Activated CD8-positive, alpha-beta memory T cell treated with anti-CD3 and anti-CD28 coated beads for 48 hours (primary cell): ENCODE results near the gene IL1RL2.

Experiments
- DNase-seq, 3 experiments: peaks; one replicate each; pipeline ENCODE4 v3.0.0-alpha.2; 2020; ENCODE audit warnings: low read depth in 2 of 3, low spot score in 2 of 3

Gene IL1RL2

GRCh38 chr2:102193074-102193473, 6.3 kb downstream of the IL1RL2 start:
- no peak for DNase-seq

GRCh38 chr2:102194609-102195268, 7.9 kb downstream of the IL1RL2 start:
- DNase-seq = no peak

DNA sequence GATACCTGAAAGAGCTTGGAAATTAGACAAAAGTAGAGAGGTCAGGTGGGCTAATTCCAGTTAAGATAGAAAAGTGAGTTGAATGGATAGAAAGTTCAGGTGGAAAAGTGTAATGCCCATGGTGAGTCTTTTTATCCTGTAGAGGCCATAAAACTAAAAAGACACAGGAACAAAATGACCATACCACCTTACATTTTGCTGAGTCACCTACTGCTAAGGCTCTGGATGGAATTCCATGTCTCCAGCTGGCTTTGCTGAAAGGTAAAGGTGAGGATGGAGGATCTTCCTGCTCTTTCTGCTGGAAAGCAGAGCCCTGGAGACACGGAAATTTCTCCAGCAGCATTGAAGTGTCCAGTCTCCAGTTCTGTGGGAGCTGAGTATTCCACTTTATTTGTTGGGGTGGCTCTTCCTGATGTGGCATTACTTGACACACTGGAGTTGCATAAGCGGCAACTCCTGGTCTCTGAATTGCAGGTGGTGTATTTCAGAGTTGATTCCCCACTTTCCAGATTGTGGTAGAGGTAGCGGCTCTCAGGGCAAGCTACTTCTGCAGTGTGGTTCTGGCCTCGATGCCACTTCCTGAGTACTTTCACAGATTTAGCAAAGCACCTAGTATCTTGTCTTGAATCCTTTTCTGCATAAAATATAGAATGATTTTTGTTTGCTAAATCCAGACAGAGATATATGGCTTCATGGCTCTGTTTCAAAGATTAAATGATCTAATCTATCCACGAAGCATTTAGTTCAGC, 10.7 kb downstream of the IL1RL2 start:
- no peak for DNase-seq

GRCh38 chr2:102200539-102200938, 13.7 kb downstream of the IL1RL2 start:
- no peak for DNase-seq

GRCh38 chr2:102204638-102205037, 17.8 kb downstream of the IL1RL2 start:
- DNase-seq = no peak

GRCh38 chr2:102206666-102207341, 20.0 kb downstream of the IL1RL2 start:
- no peak for DNase-seq

DNA sequence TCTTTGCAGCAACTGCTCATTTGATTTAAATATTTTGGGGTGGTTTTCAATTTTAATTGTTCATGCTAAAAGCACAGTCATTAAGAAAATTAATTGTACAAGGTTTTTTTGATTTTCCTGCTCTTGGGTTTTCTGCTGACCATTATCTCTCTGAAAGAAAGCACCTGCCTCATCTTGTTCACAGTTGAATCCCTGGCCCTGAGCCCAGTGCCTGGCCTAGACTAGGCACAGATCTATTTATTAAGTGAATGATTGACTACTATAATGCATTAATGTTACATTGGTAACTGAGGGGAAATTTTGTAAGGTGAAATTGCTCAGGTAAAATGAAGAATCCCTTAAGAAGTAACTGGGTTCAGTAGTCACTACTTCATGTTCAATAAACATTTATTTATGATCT, 22.0 kb downstream of the IL1RL2 start:
- no peak for DNase-seq

DNA sequence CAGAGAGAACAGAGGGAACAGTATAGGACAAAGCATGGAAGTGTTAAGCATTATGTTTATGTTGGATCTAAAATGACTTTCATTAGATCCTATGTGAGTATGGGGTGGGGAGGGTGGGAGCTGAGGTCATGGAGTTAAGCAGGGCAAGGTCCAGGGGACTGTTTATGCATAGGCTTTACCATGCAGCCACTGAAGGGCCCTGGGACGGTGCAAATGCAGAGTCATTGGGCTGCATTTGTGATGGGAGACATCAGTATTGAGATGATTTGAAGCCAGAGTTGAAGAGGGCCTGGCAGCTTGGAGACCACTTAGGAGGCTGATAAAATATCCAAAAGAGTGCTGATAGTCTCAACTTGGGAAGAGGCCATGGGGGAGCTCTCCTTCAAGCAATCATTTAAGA, 22.7 kb downstream of the IL1RL2 start:
- DNase-seq = no peak

- no peak for DNase-seq
Measured at GRCh38 chr2:102217032-102217431, 30.2 kb downstream of the IL1RL2 start.

- no peak for DNase-seq
Measured at GRCh38 chr2:102224824-102225739, 38.3 kb downstream of the IL1RL2 start.

DNA sequence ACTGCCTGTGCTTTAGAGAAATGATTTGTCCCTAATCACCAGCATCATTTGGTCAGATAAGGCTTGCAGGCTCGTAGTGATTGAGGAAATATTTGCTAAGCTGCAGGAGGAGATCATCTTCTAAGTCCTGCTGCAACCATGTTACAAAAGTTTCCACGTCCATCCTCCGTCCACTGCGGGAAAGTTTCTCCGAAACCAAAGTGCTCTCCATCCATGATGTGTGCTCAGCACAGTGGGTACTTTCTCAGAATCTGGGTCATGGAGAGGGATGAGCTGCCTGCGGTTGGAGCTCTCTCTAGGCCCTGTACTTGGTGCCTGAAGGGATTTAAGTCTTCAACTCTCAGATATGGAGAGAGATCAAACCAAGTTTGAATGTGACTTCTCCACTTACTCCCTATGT, 39.3 kb downstream of the IL1RL2 start:
- no peak for DNase-seq

DNA sequence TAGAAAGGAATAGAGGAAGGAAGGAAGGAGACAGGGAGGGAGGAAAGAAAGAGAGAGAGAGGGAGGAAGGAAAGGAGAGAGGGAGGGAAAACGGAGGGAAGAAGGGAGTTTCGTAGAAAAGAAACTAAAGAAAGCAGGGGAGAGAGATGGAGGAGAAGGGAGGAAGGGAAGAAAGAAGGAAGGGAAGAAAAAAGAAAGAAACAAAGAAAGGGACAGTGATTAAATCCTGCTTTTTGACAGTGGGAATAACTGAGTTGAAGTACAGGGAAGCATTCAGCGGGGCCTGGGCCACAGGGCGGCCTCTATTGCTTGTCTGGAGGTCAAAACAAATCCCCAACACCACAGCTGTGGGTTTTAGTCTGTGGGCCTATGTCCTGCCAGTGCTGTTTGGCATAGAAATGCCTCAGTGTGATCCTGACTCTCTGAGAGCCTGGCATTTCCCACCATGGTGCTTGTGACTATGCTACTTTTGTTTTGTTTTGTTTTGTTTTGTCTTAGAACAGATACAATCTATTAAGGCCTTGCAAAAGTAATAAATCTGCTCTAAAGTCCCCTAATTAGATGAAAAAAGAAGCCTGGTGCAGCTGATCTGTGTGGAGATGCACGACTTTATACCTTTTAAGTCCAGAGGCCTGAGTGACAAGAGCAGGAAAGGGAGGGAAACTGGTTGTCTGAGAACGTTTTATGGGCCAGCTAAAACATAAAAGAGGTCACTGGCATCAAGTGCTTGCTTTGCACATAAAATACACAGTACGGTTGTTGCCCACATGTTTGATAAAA, 40.0 kb downstream of the IL1RL2 start:
- no peak for DNase-seq

GRCh38 chr2:102229141-102229769, 42.4 kb downstream of the IL1RL2 start:
- no peak for DNase-seq

GRCh38 chr2:102230410-102230909, 43.6 kb downstream of the IL1RL2 start:
- DNase-seq = no peak

DNA sequence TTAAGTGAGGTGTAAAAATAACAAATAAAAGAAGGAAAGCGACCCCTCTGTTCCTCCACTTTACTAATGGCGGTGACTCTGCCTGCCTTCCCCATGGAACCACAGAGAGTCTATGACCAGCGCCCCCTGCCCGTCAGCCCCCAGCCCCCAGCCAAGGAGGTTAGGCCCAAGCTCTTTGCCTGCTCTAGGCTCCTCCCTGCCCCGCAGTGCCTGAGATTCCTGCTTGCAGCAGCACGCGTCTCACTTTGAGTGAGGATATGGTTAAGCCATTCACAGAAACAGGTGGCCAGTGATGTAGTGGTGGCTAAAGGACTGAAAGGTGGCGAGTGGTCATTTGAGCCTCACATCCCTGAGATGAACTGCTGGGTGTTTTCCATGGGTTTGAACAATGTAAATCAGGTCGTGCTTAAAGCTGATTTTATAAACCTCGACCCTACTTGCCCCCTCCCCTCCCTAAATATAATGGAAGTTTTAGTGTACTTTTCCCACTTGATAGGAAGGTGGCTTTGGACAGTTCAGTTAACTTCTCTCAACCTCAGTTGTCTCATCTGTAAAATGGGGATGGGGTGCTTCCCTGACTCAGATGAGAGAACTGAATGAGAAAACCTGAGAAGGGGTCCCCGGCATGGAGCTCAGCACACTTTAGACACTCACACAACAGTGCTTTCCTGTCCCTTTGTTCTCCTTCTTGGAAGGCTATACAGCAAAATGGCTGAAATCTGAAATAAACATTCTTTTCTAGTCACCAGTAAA, 46.5 kb downstream of the IL1RL2 start:
- DNase-seq = no peak

DNA sequence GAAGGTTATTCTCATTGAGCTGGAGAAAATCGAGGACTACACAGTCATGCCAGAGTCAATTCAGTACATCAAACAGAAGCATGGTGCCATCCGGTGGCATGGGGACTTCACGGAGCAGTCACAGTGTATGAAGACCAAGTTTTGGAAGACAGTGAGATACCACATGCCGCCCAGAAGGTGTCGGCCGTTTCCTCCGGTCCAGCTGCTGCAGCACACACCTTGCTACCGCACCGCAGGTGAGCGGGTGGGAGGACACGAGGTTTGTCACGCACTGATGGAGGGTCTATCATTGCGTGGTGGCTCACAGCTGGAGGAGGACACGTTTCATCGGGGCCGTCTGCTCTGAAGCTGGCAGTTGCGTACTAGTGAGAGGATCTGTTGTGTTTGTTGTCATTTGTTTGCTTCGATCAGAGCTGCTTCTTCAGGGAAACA, 48.2 kb downstream of the IL1RL2 start:
- DNase-seq = no peak

GRCh38 chr2:102235491-102235890, 48.7 kb downstream of the IL1RL2 start:
- DNase-seq = no peak

DNA sequence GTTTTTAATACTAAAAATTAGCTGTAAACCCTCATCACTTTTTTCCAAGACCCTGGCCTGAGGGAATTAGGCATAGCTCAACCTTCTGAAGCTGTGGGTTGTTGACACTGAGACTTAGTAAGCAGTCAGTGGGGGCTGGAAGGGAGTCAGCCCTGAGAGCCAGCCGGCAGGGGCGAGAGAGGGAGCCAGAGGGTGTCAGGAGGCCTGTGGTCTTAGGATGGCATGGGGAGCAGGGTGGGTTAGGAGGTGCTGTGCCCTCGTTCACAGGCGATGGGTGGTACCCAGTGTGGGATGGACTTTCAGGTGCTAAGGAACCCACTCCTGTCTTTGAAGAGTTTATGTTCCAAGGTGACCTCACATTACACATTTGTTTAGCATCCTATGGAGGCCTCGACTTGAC, 49.3 kb downstream of the IL1RL2 start:
- no peak for DNase-seq

DNA sequence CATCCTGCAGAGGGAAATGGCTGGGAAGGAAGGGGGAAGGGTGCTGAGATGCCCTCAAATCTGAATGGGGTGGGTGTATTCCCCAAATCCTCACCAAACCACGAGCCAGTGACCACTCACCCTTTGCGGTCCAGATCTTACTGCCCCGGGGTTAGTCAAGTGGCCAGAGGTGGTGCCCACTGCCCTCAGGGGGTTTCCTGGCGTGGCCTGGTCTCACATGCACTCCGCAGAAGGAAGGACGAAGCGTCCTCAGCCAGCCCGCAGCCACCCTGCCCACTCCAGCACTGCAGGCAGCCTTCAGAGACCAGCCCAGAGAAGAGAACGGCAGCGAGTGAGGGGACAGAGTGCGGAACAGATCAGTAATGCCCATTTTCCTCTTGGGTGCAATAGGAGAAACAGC, 50.4 kb downstream of the IL1RL2 start:
- no peak for DNase-seq
